NOMO-1 (cell line): ENCODE data around the gene DCTN5.

Experiments
- DNase-seq, 2 experiments: peaks; one replicate each; lab custom pipeline; 2025; ENCODE audit not compliant: unreplicated experiment in 2 of 2; lab: John Stamatoyannopoulos, UW

The DCTN5 gene

DNA sequence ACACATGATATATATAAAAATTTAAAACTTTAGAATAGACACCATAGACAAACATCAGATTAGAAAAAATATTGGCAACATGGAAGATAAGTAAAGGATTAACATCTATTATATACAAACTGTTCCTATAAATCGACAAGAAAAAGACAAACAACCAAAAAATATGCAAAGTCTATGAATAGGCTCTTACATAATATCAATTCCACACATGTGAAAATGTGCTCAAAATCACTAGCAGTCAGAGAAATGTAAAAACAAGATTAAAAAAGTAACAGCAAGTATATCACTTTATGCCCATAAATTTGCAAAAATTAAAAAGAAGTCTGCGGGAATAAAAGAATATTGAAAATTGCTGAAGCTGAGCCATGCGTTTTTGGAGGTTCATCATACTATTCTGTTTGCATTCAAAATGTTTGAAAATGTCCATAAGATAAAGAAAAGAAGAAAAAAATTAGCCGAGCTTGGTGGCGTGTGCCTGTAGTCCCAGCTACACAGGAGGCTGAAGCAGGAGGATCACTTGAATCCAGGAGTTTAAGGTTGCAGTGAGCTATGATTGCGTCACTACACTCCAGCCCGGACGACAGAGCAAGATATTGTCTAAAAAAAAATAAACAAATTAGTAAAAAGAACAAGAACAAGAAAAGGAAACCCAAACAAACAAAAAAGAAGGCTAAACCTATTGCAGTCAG, 83.0 kb downstream of the DCTN5 start:
- DNase-seq: no peak

DNA sequence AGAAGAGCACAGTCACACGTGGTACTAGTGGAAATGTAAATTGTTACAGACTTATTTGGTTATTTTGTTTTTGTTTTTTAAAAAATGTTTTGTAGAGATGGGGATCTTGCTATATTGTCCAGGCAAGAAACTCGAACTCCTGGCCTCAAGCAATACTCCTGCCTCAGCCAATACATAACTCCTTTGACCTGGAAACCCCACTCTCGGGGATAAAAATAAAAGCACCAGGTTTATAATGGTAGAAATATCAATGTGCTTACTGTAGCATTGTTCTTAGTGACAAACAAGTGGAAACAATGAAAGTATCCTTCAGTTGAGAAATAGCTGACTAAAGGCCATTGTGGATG, 83.5 kb downstream of the DCTN5 start:
- no peak for DNase-seq

DNA sequence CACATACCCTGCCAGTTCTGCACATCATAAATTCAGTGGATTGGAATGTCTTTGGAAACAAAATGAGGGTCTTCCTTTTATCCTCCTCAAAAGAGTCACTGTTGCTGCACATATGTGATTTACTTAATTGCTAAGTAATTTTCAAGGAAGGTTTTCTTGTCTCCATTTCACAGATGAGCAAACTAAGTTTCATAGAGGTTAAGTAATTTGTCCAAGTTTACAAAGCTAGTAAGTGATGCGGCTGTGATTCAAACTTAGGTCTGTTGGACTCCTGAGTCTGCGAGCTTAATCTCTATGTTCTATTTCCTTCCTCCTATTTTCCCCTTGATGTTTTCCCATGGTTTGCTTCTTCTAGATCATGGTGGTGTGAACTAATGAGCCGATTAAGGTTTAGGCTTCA, 85.4 kb downstream of the DCTN5 start:
- no peak for DNase-seq
